ENCODE data around the gene LMF1. TPM values are rescaled to one million over a fixed set of nuclear protein-coding genes. Genes with fewer than 3 reads are reported as not detected.

LMF1 gene
- total RNA-seq, 3 donors from 2014 or later (not counting 1 experiment from before 2014, with no cell fraction given), result 28.2 to 42.2 (median 41.2) TPM

DNA sequence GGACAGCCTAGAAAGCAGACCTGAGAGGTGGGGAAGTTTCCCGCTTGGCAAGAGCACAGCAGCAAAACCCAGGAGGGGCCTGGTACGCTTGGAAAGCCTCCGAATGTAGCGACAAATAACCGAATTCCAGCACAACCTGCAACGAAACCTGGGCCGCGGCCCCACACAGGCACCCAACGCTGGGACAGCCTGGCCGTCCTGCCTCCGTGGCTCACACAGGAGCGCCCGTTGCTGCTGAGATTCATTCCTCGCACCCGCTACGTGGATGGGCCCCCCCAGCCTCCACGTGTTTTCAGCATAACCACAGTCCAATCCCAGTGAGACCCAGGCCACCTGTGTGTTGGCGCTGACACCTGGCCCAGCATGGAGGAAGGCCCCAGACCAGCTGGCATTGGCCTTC lies 42.9 kb downstream of the LMF1 start:
- no peak overlapping the region for H3K4me3 ChIP-seq (ENCODE audit: low read length)
- intact Hi-C loops (cut with micrococcal nuclease), result no loop called here
- H3K4me1 ChIP-seq (ENCODE audit: control insufficient read depth, insufficient read depth, low read length), result no peaks in the 10 kb centered on the region
- no peak for DNase-seq
- Mint-ChIP-seq H3K4me3 (no peak overlapping the region), H3K4me1 (no peaks in the 10 kb centered on the region), H3K36me3 (no peaks in the 10 kb centered on the region), H3K9me3 (no peaks in the 10 kb centered on the region), H3K27me3 (ENCODE audit: low read depth in 2 of 2) (no peaks in the 10 kb centered on the region), H3K27ac (no peak overlapping the region)
- no peak for TF ChIP-seq CTCF (IDR thresholded peaks at IDR 0.05)
- H3K9me3 ChIP-seq (ENCODE audit: control insufficient read depth, insufficient read depth, low read length), result no peaks in the 10 kb centered on the region
- WGBS (ENCODE audit: insufficient coverage), result 97% methylated on average over 18 of the region's 18 CpGs
- H3K36me3 ChIP-seq (ENCODE audit: control insufficient read depth, insufficient read depth, low read length), result no peaks in the 10 kb centered on the region
- H3K27ac ChIP-seq (ENCODE audit: low read length), result no peak overlapping the region
- H3K27me3 ChIP-seq (ENCODE audit: control insufficient read depth, insufficient read depth, low read length), result no peaks in the 10 kb centered on the region
- no peak for ATAC-seq

GRCh38 chr16:927406-927805 lies 43.4 kb downstream of the LMF1 start:
- ATAC-seq (no peak), DNase-seq (no peak)
- H3K27me3 Mint-ChIP-seq (ENCODE audit: low read depth in 2 of 2), result no peaks in the 10 kb centered on the region
- Histone ChIP-seq H3K4me1 (ENCODE audit: control insufficient read depth, insufficient read depth, low read length) (no peaks in the 10 kb centered on the region), H3K9me3 (ENCODE audit: control insufficient read depth, insufficient read depth, low read length) (no peaks in the 10 kb centered on the region), H3K27me3 (ENCODE audit: control insufficient read depth, insufficient read depth, low read length) (no peaks in the 10 kb centered on the region), H3K27ac (ENCODE audit: low read length) (no peak overlapping the region), H3K4me3 (ENCODE audit: low read length) (no peak overlapping the region), H3K36me3 (ENCODE audit: control insufficient read depth, insufficient read depth, low read length) (no peaks in the 10 kb centered on the region)
- intact Hi-C loops (cut with micrococcal nuclease), result no loop called here
- no peaks in the 10 kb centered on the region for H3K4me1 Mint-ChIP-seq
- no peaks in the 10 kb centered on the region for H3K9me3 Mint-ChIP-seq
- no peaks in the 10 kb centered on the region for H3K36me3 Mint-ChIP-seq
- 98% methylated on average over 15 of the region's 15 CpGs for WGBS (ENCODE audit: insufficient coverage)
- no peak for TF ChIP-seq CTCF (IDR thresholded peaks at IDR 0.05)
- H3K27ac Mint-ChIP-seq, result no peak overlapping the region
- H3K4me3 Mint-ChIP-seq, result no peak overlapping the region

- Mint-ChIP-seq H3K27ac (no peak overlapping the region), H3K36me3 (no peaks in the 10 kb centered on the region), H3K27me3 (ENCODE audit: low read depth in 2 of 2) (no peaks in the 10 kb centered on the region), H3K4me3 (no peak overlapping the region), H3K4me1 (no peaks in the 10 kb centered on the region), H3K9me3 (no peaks in the 10 kb centered on the region)
- Histone ChIP-seq H3K36me3 (ENCODE audit: control insufficient read depth, insufficient read depth, low read length) (no peaks in the 10 kb centered on the region), H3K4me3 (ENCODE audit: low read length) (no peak overlapping the region), H3K4me1 (ENCODE audit: control insufficient read depth, insufficient read depth, low read length) (no peaks in the 10 kb centered on the region), H3K9me3 (ENCODE audit: control insufficient read depth, insufficient read depth, low read length) (no peaks in the 10 kb centered on the region), H3K27ac (ENCODE audit: low read length) (no peak overlapping the region), H3K27me3 (ENCODE audit: control insufficient read depth, insufficient read depth, low read length) (no peaks in the 10 kb centered on the region)
- no peak for TF ChIP-seq CTCF (IDR thresholded peaks at IDR 0.05)
- intact Hi-C loops (cut with micrococcal nuclease), result no loop called here
- ATAC-seq, result no peak
- 93% methylated on average over 8 of the region's 8 CpGs for WGBS (ENCODE audit: insufficient coverage)
- no peak for DNase-seq
These were observed 44.1 kb downstream of the LMF1 start for GRCh38 chr16:926715-927114.

- Histone ChIP-seq H3K4me1 (ENCODE audit: control insufficient read depth, insufficient read depth, low read length) (no peaks in the 10 kb centered on the region), H3K27me3 (ENCODE audit: control insufficient read depth, insufficient read depth, low read length) (no peaks in the 10 kb centered on the region), H3K36me3 (ENCODE audit: control insufficient read depth, insufficient read depth, low read length) (no peaks in the 10 kb centered on the region), H3K27ac (ENCODE audit: low read length) (no peak overlapping the region), H3K4me3 (ENCODE audit: low read length) (no peak overlapping the region), H3K9me3 (ENCODE audit: control insufficient read depth, insufficient read depth, low read length) (no peaks in the 10 kb centered on the region)
- intact Hi-C loops (cut with micrococcal nuclease), result no loop called here
- Mint-ChIP-seq H3K36me3 (no peaks in the 10 kb centered on the region), H3K4me1 (no peaks in the 10 kb centered on the region), H3K4me3 (no peak overlapping the region), H3K27me3 (ENCODE audit: low read depth in 2 of 2) (no peaks in the 10 kb centered on the region), H3K9me3 (no peaks in the 10 kb centered on the region), H3K27ac (no peak overlapping the region)
- WGBS (ENCODE audit: insufficient coverage), result 99% methylated on average over 13 of the region's 13 CpGs
- no peak for DNase-seq
- ATAC-seq, result no peak
- TF ChIP-seq CTCF (IDR thresholded peaks at IDR 0.05), result no peak
These were observed 46.0 kb downstream of the LMF1 start for GRCh38 chr16:924806-925205.

Measured in natural killer cell (primary cell).